Heart right ventricle (tissue), 16 donors: ENCODE measurements around the gene CCDC186. TPM values are rescaled to one million over a fixed set of nuclear protein-coding genes. Genes with fewer than 3 reads are reported as not detected.

Experiments used
- ATAC-seq, 8 donors: fragments of 200-7000 bp; cut with Tn5 transposase; one replicate each; pipeline ENCODE4 v1.9.1; 2020; ENCODE audit warnings: mild to moderate bottlenecking in 8 of 8, moderate library complexity in 8 of 8, moderate number of reproducible peaks in 1 of 8
- DNase-seq, 2 donors: peaks; one replicate each; pipeline ENCODE4 v3.0.0-alpha.2; 2020
- H3K27ac ChIP-seq, 10 donors: fragments of 200-600 bp; sonication (generic) in 2 of 10; one replicate each; pipeline versions ENCODE4 v1.5.0 to v1.8.0; 2020 to 2022; ENCODE audit warnings: mild to moderate bottlenecking in 3 of 10
- H3K27me3 ChIP-seq, 7 donors: fragments of 200-600 bp; one replicate each; pipeline ENCODE4 v1.8.0; 2021 to 2022; ENCODE audit warnings: mild to moderate bottlenecking in 2 of 7
- H3K36me3 ChIP-seq, 9 donors: fragments of 200-600 bp; sonication (generic) in 1 of 9; one replicate each; pipeline versions ENCODE4 v1.5.0 to v1.8.0; 2020 to 2022; ENCODE audit warnings: mild to moderate bottlenecking in 2 of 9
- H3K4me1 ChIP-seq, 9 donors: fragments of 200-600 bp; sonication (generic) in 1 of 9; one replicate each; pipeline versions ENCODE4 v1.5.0 to v1.8.0; 2020 to 2022; ENCODE audit warnings: mild to moderate bottlenecking in 4 of 9
- H3K4me3 ChIP-seq, 10 donors: fragments of 200-600 bp; sonication (generic) in 2 of 10; one replicate each; pipeline versions ENCODE4 v1.5.0 to v1.8.0; 2020 to 2022; ENCODE audit warnings: mild to moderate bottlenecking in 7 of 10, moderate library complexity in 2 of 10
- H3K9me3 ChIP-seq, 11 donors: fragments of 200-600 bp in 10 of 11; sonication (generic) in 2 of 11; one replicate each; pipeline versions ENCODE4 v1.5.0 to v1.8.0; 2013 to 2022; ENCODE audit warnings: mild to moderate bottlenecking in 2 of 11, control low read depth in 1 of 11, moderate library complexity in 1 of 11
- CTCF ChIP-seq, 9 donors: fragments of 200-600 bp; sonication (generic) in 2 of 9; IDR thresholded peaks; one replicate each; pipeline versions ENCODE4 v1.5.0 to v1.8.0; 2021 to 2022; ENCODE audit warnings: antibody characterized with exemption in 9 of 9, mild to moderate bottlenecking in 5 of 9, moderate library complexity in 1 of 9
- WGBS, 2 donors: extraction: QIAGEN DNeasy Blood & Tissue Kit; methylation state at CpG; one replicate each; pipeline ENCODE4 v1.1.7; 2013; ENCODE audit warnings: inconsistent platforms in 1 of 2; 5-methylcytosine and 5-hydroxymethylcytosine counted together
- intact Hi-C, 10 donors: fragments of 100-400 bp; cut with DNase I; formaldehyde crosslinking; loops; one replicate each; pipeline versions ENCODE4 v1.11.1 to v1.14.2; 2022
- polyA plus RNA-seq, 2 donors: library from polyadenylated mRNA; stranded (reverse); fragments of 200-250 nt; gene quantifications; one replicate each; pipeline ENCODE4 v1.2.3, GENCODE V29; 2013
- total RNA-seq, 10 donors: library from RNA; stranded (reverse); fragmentation: NEBNext Ultra II Directional in 3 of 10; extraction: Animal tissue kit (Norgen Biotek cat#: 25700) in 3 of 10; gene quantifications; one replicate each; pipeline versions ENCODE4 v1.2.1 to v1.2.4, GENCODE V29; 2021 to 2023
- donor health status: Arrhythmogenic right ventricular cardiomyopathy.
- donor health status: ischemic (EF 13 %, LVEDD 7.1; RV severe dilation, severe dysfunction).
- donor health status: healthy with polysubstance abuse.
- donor health status: DM: no; HTN: yes; CAD: no.
- donor health status: DM: no; HTN: no; CAD: no.
- donor health status: ischemic (EF 25% LVEDD 6.9; RV normal size, moderate dysfunction).
- donor health status: ischemic (EF 25% LVEDD 5.7; RV mildly dilated, moderate dysfunction).
- donor health status: healthy.
- donor health status: DM: yes; HTN: yes; CAD: no.
- donor health status: Ischemic cardiomyopathy.
- donor health status: ischemic (EF 35%, LVEDD 5.7; RV mildly dilated, moderate dysfunction).
- donor health status: nonischemic (EF 11% LVEDD 7.7; RV severe dilation, severe dysfunction).
- donor health status: DM: yes; HTN: yes; CAD: no.
- donor health status: PGD.
- donor health status: ischemic (EF 29% LVEDD 5.4; RV normal size, mild dysfunction).
- donor health status: nonischemic (EF 23%, LVEDD 6.1; RV moderate dilation, normal function).

The CCDC186 gene
- total and polyA plus RNA-seq, 12 donors: 3.4 to 28.9 (median 19.0) TPM

DNA sequence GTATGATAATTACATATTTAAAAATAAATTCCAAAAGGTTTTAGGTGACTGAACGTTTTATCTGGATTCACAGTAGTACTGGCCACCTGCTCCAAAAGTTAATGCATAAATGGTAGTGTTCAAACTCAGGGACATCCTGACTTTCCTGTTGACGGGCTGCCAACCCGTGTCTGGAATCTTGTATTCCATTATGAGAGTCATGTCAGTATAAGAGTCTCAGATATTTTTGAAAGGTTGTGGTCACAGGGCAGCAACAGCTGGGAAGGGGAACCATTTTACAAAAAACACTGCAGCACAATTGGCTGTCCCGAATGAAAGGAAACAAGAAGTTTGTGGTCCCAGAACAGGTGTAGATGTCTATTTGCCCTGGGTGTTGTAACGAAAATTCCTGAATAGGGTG lies 8.0 kb upstream of the CCDC186 start:
- DNase-seq (peak; percentile 48 to 80), ATAC-seq (peak; percentile 74 to 95 (median 88))
- Histone ChIP-seq H3K4me1 (peaks cover 0 to 13% (median 5%) of the 10 kb centered on the region in 9 donors), H3K36me3 (no peaks in the 10 kb centered on the region), H3K9me3 (no peaks in the 10 kb centered on the region), H3K27ac (peak overlapping the region in 6 of 10 donors; percentile 11 to 52 (median 41)), H3K4me3 (peak overlapping the region in 6 of 10 donors; percentile 4 to 39 (median 16)), H3K27me3 (no peaks in the 10 kb centered on the region)
- no peak for TF ChIP-seq CTCF (IDR thresholded peaks at IDR 0.05)
- WGBS, 2 donors: 11 to 15% methylated on average over 5 of the region's 5 CpGs
- intact Hi-C loops: loop anchor here in 1 of 10 donors (5.0 kb wide), 1 partner anchor 80 kb away; no protein-coding TSS in a partner anchor

GRCh38 chr10:114180937-114181336 lies 6.9 kb upstream of the CCDC186 start:
- Histone ChIP-seq H3K9me3 (no peaks in the 10 kb centered on the region), H3K27ac (no peak overlapping the region), H3K4me1 (peaks cover 0 to 13% (median 5%) of the 10 kb centered on the region in 9 donors), H3K27me3 (no peaks in the 10 kb centered on the region), H3K36me3 (no peaks in the 10 kb centered on the region), H3K4me3 (no peak overlapping the region)
- ATAC-seq (no peak), DNase-seq (no peak)
- intact Hi-C loops: loop anchor here in 1 of 10 donors (5.0 kb wide), 1 partner anchor 81 kb away; no protein-coding TSS in a partner anchor
- WGBS, 2 donors: 91 to 94% methylated on average over 3 of the region's 3 CpGs
- no peak for TF ChIP-seq CTCF (IDR thresholded peaks at IDR 0.05)

DNA sequence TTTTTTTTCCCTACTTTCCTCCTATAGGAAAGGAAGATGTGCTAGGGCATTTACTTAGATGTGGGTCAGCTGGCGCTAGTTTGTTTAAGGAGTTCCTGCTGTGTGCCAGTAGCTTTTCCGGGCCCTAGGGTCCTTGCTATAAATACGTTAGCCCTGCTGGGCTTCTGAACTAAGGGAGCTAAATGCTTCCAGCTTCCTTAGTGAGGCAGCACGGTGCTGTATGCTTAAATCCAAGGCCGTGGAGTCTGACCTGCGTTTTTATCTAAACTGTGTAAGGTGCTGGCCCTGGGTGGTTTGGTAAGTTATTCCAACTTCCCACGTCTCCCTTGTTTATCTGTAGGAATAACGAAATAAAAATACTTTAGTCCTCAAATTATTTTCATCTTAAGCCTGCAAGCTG lies 5.7 kb upstream of the CCDC186 start:
- WGBS, 2 donors: 62 to 71% methylated on average over 8 of the region's 8 CpGs
- Histone ChIP-seq H3K36me3 (no peaks in the 10 kb centered on the region), H3K4me1 (peaks cover 0 to 17% (median 11%) of the 10 kb centered on the region in 9 donors), H3K4me3 (no peak overlapping the region), H3K27ac (no peak overlapping the region), H3K27me3 (no peaks in the 10 kb centered on the region), H3K9me3 (no peaks in the 10 kb centered on the region)
- no peak for TF ChIP-seq CTCF (IDR thresholded peaks at IDR 0.05)
- intact Hi-C loops: loop anchor here in 2 of 10 donors (5.0 to 10.0 kb wide), 2 partner anchors 83 to 85 kb away; no protein-coding TSS in a partner anchor
- DNase-seq: no peak
- ATAC-seq: peak in 1 of 8 donors; percentile 21

GRCh38 chr10:114179148-114179547 lies 5.1 kb upstream of the CCDC186 start, which contains the start of gene TDRD1:
TSS of gene TDRD1 (plus strand) at chr10:114179353. CDS start at chr10:114187832, 8,479 bp downstream.
- WGBS, 2 donors: 77 to 88% methylated on average over 28 of the region's 28 CpGs
- no peak for TF ChIP-seq CTCF (IDR thresholded peaks at IDR 0.05)
- Histone ChIP-seq H3K27ac (no peak within 1 kb of the TSS), H3K36me3 (no peaks in the 10 kb centered on the region), H3K4me1 (peaks cover 0 to 20% (median 14%) of the 10 kb centered on the region in 9 donors), H3K27me3 (no peaks in the 10 kb centered on the region), H3K9me3 (no peaks in the 10 kb centered on the region), H3K4me3 (peak within 1 kb of the TSS in 1 of 10 donors; percentile 28)
- no peak for ATAC-seq
- peak; percentile 11 to 35 for DNase-seq
- intact Hi-C loops: loop anchor here in 1 of 10 donors (10.0 kb wide), 1 partner anchor 86 kb away; no protein-coding TSS in a partner anchor
